H1 (cell line): ENCODE results near the gene GLCE. TPM values are rescaled to one million over a fixed set of nuclear protein-coding genes. Genes with fewer than 3 reads are reported as not detected.
"Not testable (repeated sequence)": the region's sequence is repeated elsewhere in the genome, so short reads cannot be mapped to it uniquely, and the experiment has no call there.

Source experiments
- CTCF ChIA-PET: fragments of 300-600 bp; sonication (Branson Sonifier 250); formaldehyde crosslinking; loops from one replicate; lab custom pipeline; 2021; ENCODE audit not compliant: partially characterized antibody; lab: Charles Lee
- POLR2A ChIA-PET: fragments of 300-600 bp; sonication (Branson Sonifier 250); formaldehyde crosslinking; loops from one replicate; lab custom pipeline; 2021; ENCODE audit warnings: inconsistent platforms; ENCODE audit not compliant: partially characterized antibody; lab: Charles Lee
- DNase-seq, 2 experiments: peaks; one replicate each; pipeline versions ENCODE4 v3.0.0 to v3.0.0-alpha.2; 2010 to 2022; ENCODE audit warnings: low spot score in 2 of 2, low read depth in 1 of 2, mixed read lengths in 1 of 2
- FAIRE-seq: peaks from 2 replicates; lab custom pipeline; 2011; peaks lifted over from hg19 to GRCh38; lab: Jason Lieb, UNC
- H2AFZ ChIP-seq: 2 replicates; pipeline ENCODE4 v1.8.1; 2012; ENCODE audit warnings: low read length, inconsistent platforms
- H2AK5ac ChIP-seq: 2 replicates; pipeline ENCODE4 v1.6.1; 2013; ENCODE audit warnings: low read depth, low read length
- H2BK120ac ChIP-seq: replicated peaks from 2 replicates; pipeline ENCODE3; 2013; ENCODE audit warnings: low read depth, low read length, inconsistent platforms
- H2BK12ac ChIP-seq: 2 replicates; pipeline ENCODE4 v1.6.1; 2013; ENCODE audit warnings: low read depth, low read length
- H2BK15ac ChIP-seq: 2 replicates; pipeline ENCODE4 v1.6.1; 2013; ENCODE audit warnings: low read length
- H2BK20ac ChIP-seq: 2 replicates; pipeline ENCODE4 v1.6.1; 2013; ENCODE audit warnings: low read length
- H2BK5ac ChIP-seq: 2 replicates; pipeline ENCODE4 v1.6.1; 2013; ENCODE audit warnings: low read depth, low read length
- H3K14ac ChIP-seq: 2 replicates; pipeline ENCODE4 v1.6.1; 2013; ENCODE audit warnings: inconsistent platforms; ENCODE audit not compliant: insufficient read length
- H3K18ac ChIP-seq: 2 replicates; pipeline ENCODE4 v1.6.1; 2013; ENCODE audit warnings: low read length; ENCODE audit errors: extremely low read depth
- H3K23ac ChIP-seq: 2 replicates; pipeline ENCODE4 v1.6.1; 2013; ENCODE audit warnings: inconsistent platforms; ENCODE audit not compliant: insufficient read length
- H3K23me2 ChIP-seq: 2 replicates; pipeline ENCODE4 v1.6.1; 2013; ENCODE audit warnings: low read depth, low read length
- H3K27ac ChIP-seq: 2 replicates; pipeline ENCODE4 v1.6.1; 2011; ENCODE audit warnings: low read depth, low read length, inconsistent platforms
- H3K27me3 ChIP-seq, 4 experiments: replicated peaks in 1 of 4; 1 replicate in 1 of 4; 2 replicates in 3 of 4; pipeline versions ENCODE4 v1.6.1 to v1.8.1; 2011 to 2013; ENCODE audit warnings: low read length in 3 of 4, mild to moderate bottlenecking in 3 of 4, inconsistent platforms in 2 of 4, mixed read lengths in 2 of 4, moderate library complexity in 1 of 4; ENCODE audit not compliant: control insufficient read depth in 3 of 4, insufficient read depth in 3 of 4; ENCODE audit errors: extremely low read depth in 1 of 4
- H3K36me3 ChIP-seq, 4 experiments: 2 replicates each; pipeline versions ENCODE4 v1.6.1 to v1.8.1; 2011 to 2013; ENCODE audit warnings: mild to moderate bottlenecking in 4 of 4, low read length in 3 of 4, moderate library complexity in 2 of 4, control low read depth in 1 of 4, inconsistent platforms in 1 of 4; ENCODE audit not compliant: insufficient read depth in 4 of 4, control insufficient read depth in 2 of 4
- H3K4ac ChIP-seq: replicated peaks from 2 replicates; pipeline ENCODE3; 2013; ENCODE audit warnings: low read length, low read depth, mixed read lengths, inconsistent platforms; ENCODE audit not compliant: insufficient read length
- H3K4me1 ChIP-seq, 4 experiments: replicated peaks in 1 of 4; 1 replicate in 1 of 4; 2 replicates in 3 of 4; pipeline versions ENCODE4 v1.6.1 to v1.8.1; 2011 to 2013; ENCODE audit warnings: low read length in 3 of 4, inconsistent platforms in 2 of 4, mixed read lengths in 1 of 4; ENCODE audit not compliant: insufficient read depth in 4 of 4, control insufficient read depth in 3 of 4
- H3K4me2 ChIP-seq, 2 experiments: 2 replicates each; pipeline versions ENCODE4 v1.6.1 to v1.8.1; 2011 to 2013; ENCODE audit warnings: low read depth in 2 of 2, low read length in 2 of 2, control low read depth in 1 of 2, inconsistent platforms in 1 of 2, mild to moderate bottlenecking in 1 of 2; ENCODE audit not compliant: insufficient read depth in 1 of 2
- H3K4me3 ChIP-seq, 4 experiments: fragments of 200-600, 300-600 bp in 1 of 4; sonication (generic), shearing (Covaris generic), sonication (Bioruptor Twin) in 1 of 4; 2 replicates each; pipeline versions ENCODE4 v1.5.1 to v1.8.1; 2011 to 2016; ENCODE audit warnings: low read length in 4 of 4, low read depth in 3 of 4, control low read depth in 2 of 4, inconsistent platforms in 2 of 4, mild to moderate bottlenecking in 2 of 4, mixed read lengths in 1 of 4, moderate library complexity in 1 of 4; ENCODE audit not compliant: insufficient read depth in 2 of 4; ENCODE audit errors: extremely low read depth in 1 of 4
- H3K56ac ChIP-seq: replicated peaks from 2 replicates; pipeline ENCODE3; 2013; ENCODE audit warnings: low read depth, mild to moderate bottlenecking, mixed read lengths, low read length, inconsistent platforms; ENCODE audit not compliant: insufficient read length
- H3K79me1 ChIP-seq: 2 replicates; pipeline ENCODE4 v1.6.1; 2013; ENCODE audit warnings: low read depth, low read length, control low read depth
- H3K79me2 ChIP-seq, 2 experiments: 2 replicates each; pipeline versions ENCODE4 v1.6.1 to v1.8.1; 2012 to 2013; ENCODE audit warnings: low read length in 2 of 2, mild to moderate bottlenecking in 2 of 2, inconsistent platforms in 1 of 2; ENCODE audit not compliant: insufficient read depth in 2 of 2, control insufficient read depth in 1 of 2
- H3K9ac ChIP-seq, 4 experiments: replicated peaks in 1 of 4; 1 replicate in 1 of 4; 2 replicates in 3 of 4; pipeline versions ENCODE4 v1.6.1 to v1.8.1; 2011 to 2013; ENCODE audit warnings: low read depth in 3 of 4, low read length in 3 of 4, control low read depth in 2 of 4, mild to moderate bottlenecking in 2 of 4, moderate library complexity in 2 of 4, inconsistent platforms in 1 of 4; ENCODE audit errors: extremely low read depth in 1 of 4
- H3K9me3 ChIP-seq, 2 experiments: 2 replicates each; pipeline versions ENCODE4 v1.6.1 to v1.8.1; 2012 to 2013; ENCODE audit warnings: mild to moderate bottlenecking in 2 of 2, moderate library complexity in 2 of 2, control low read depth in 1 of 2, inconsistent platforms in 1 of 2, low read depth in 1 of 2, low read length in 1 of 2, mixed read lengths in 1 of 2; ENCODE audit not compliant: insufficient read depth in 2 of 2
- H4K20me1 ChIP-seq, 2 experiments: replicated peaks in 1 of 2; 2 replicates each; pipeline versions ENCODE3 to v1.8.1; 2011 to 2013; ENCODE audit warnings: inconsistent platforms in 2 of 2, low read length in 2 of 2, mild to moderate bottlenecking in 1 of 2; ENCODE audit not compliant: insufficient read depth in 2 of 2, control insufficient read depth in 1 of 2
- H4K5ac ChIP-seq: 2 replicates; pipeline ENCODE4 v1.6.1; 2013; ENCODE audit warnings: low read length, low read depth, mixed read lengths, inconsistent platforms; ENCODE audit not compliant: insufficient read length
- H4K8ac ChIP-seq: 2 replicates; pipeline ENCODE4 v1.8.0; 2013; ENCODE audit warnings: mild to moderate bottlenecking, moderate library complexity, low read length, inconsistent platforms; ENCODE audit not compliant: insufficient read depth; ENCODE audit errors: extremely low read depth
- H4K91ac ChIP-seq: replicated peaks from 2 replicates; pipeline ENCODE3; 2013; ENCODE audit warnings: low read length, mixed read lengths, inconsistent platforms; ENCODE audit not compliant: insufficient read length
- WGBS, 2 experiments: shearing (Covaris generic) in 1 of 2; methylation state at CpG; one replicate each; pipeline versions ENCODE4 v1.1.6 to v1.1.7; 2013 to 2015; ENCODE audit warnings: low lambda C conversion rate in 2 of 2, mixed read lengths in 2 of 2, inconsistent platforms in 1 of 2, low coverage in 1 of 2, missing lambda C conversion rate in 1 of 2; ENCODE audit not compliant: insufficient replicate concordance in 2 of 2, insufficient coverage in 1 of 2, insufficient read length in 1 of 2; ENCODE audit errors: extremely low coverage in 1 of 2, missing lambda C conversion rate in 1 of 2; 5-methylcytosine and 5-hydroxymethylcytosine counted together
- polyA plus RNA-seq, 7 experiments: library from polyadenylated mRNA; depleted of rRNA in 3 of 7; stranded (reverse) in 5 of 7; unstranded in 2 of 7; fragments of >200 nt in 5 of 7; fragments of 200-250 nt in 2 of 7; gene quantifications; 1 replicate in 5 of 7; 2 replicates in 1 of 7; 4 replicates in 1 of 7; pipeline versions ENCODE4 v1.2.1 to v1.2.3, GENCODE V29; 2011 to 2013; ENCODE audit warnings: missing spikeins in 2 of 7, mixed read lengths in 2 of 7
- total RNA-seq: library from RNA; stranded (reverse); fragmentation: NEBNext Ultra II Directional; extraction: Animal tissue kit (Norgen Biotek cat#: 25700); gene quantifications from 2 replicates; pipeline ENCODE4 v1.2.1, GENCODE V29; 2021

Gene GLCE
- total and polyA plus RNA-seq, 2 of the 8 experiments (the other 6 are each of a cell fraction or from before 2014, with no cell fraction given): 17.1 to 22.7 TPM

- H3K9me3 ChIP-seq, H3K4me3 ChIP-seq, H3K56ac ChIP-seq, H3K4me2 ChIP-seq, H4K5ac ChIP-seq, H3K18ac ChIP-seq, H2AFZ ChIP-seq, H2BK15ac ChIP-seq, H3K4ac ChIP-seq, H3K23me2 ChIP-seq, H3K9ac ChIP-seq, H4K91ac ChIP-seq, H2BK120ac ChIP-seq, H2AK5ac ChIP-seq, H3K4me1 ChIP-seq, POLR2A ChIA-PET, FAIRE-seq, H2BK20ac ChIP-seq, H3K14ac ChIP-seq, H3K27me3 ChIP-seq, H3K79me1 ChIP-seq, H4K8ac ChIP-seq, H2BK12ac ChIP-seq, DNase-seq, H3K27ac ChIP-seq, H3K23ac ChIP-seq, H3K36me3 ChIP-seq, H4K20me1 ChIP-seq, H2BK5ac ChIP-seq, H3K79me2 ChIP-seq: not testable (repeated sequence)
- WGBS, 2 experiments: 86% methylated on average over 10 of the region's 10 CpGs; no CpG with 5 or more reads in 1 of the 2 experiments
- CTCF ChIA-PET: interaction anchor here (0.8 to 5.6 kb wide), 6 partner anchors 8 to 232 kb away, joined by 3 to 26 read pairs (median 8); no protein-coding TSS in a partner anchor
These were observed 131.2 kb downstream of the GLCE start for GRCh38 chr15:69291651-69292050.
